OCI-LY7 (cell line): Measurements from ENCODE around the gene NEU2.

ENCODE experiments used
- EZH2phosphoT487 ChIP-seq: fragments of 200-600 bp; sonication (generic); IDR thresholded peaks from 2 replicates; pipeline ENCODE4 v1.6.1; 2018; ENCODE audit warnings: low read depth, borderline replicate concordance, mild to moderate bottlenecking, mixed run types, antibody characterized with exemption, low read length, moderate library complexity, mixed read lengths
- TF ChIP-seq, protein P1 (sequence below): fragments of 200-600 bp; sonication (generic); conservative IDR thresholded peaks from 2 replicates; pipeline ENCODE4 v1.5.1; 2014; ENCODE audit warnings: mild to moderate bottlenecking, antibody characterized with exemption, low read length, moderate library complexity, mixed read lengths

DNA sequence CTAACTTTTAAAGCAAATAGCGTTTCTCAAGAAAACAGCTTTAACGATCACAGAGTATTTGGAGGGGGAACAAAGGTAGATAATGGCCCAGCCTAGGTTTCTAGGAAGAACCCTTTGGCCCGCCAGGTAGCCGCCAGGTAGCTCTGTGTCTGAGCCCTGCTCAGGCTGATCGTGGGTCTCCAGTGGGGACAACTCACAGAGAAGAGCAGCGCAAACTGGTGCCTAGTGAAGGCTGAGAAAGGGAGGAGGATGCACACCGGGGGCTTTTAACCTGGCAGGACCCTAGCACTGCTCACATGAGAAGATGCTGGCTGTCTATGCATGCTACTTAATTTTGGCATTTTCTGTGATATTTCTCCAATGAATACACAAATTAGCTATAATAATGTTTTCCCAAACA, 25.2 kb upstream of the NEU2 start:
- TF ChIP-seq, protein P1, sequence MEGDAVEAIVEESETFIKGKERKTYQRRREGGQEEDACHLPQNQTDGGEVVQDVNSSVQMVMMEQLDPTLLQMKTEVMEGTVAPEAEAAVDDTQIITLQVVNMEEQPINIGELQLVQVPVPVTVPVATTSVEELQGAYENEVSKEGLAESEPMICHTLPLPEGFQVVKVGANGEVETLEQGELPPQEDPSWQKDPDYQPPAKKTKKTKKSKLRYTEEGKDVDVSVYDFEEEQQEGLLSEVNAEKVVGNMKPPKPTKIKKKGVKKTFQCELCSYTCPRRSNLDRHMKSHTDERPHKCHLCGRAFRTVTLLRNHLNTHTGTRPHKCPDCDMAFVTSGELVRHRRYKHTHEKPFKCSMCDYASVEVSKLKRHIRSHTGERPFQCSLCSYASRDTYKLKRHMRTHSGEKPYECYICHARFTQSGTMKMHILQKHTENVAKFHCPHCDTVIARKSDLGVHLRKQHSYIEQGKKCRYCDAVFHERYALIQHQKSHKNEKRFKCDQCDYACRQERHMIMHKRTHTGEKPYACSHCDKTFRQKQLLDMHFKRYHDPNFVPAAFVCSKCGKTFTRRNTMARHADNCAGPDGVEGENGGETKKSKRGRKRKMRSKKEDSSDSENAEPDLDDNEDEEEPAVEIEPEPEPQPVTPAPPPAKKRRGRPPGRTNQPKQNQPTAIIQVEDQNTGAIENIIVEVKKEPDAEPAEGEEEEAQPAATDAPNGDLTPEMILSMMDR, result no peak
- no peak for TF ChIP-seq EZH2phosphoT487
